Testis (tissue), 2 donors: ENCODE data around the gene TBX5.

Experiments used
- POLR2A ChIP-seq: fragments of 450-650 bp; IDR thresholded peaks from one replicate; pipeline ENCODE4 v1.6.1; 2017; ENCODE audit warnings: antibody characterized with exemption, mild to moderate bottlenecking, moderate library complexity
- TF ChIP-seq, protein P1 (sequence below), 3 experiments: fragments of 450-650 bp in 2 of 3; fragments of 200-600 bp in 1 of 3; sonication (generic) in 1 of 3; IDR thresholded peaks; one replicate each; pipeline ENCODE4 v1.5.1; 2016 to 2019; ENCODE audit warnings: antibody characterized with exemption in 3 of 3, mild to moderate bottlenecking in 2 of 3, moderate library complexity in 1 of 3

- no peak for TF ChIP-seq POLR2A
- TF ChIP-seq, protein P1, sequence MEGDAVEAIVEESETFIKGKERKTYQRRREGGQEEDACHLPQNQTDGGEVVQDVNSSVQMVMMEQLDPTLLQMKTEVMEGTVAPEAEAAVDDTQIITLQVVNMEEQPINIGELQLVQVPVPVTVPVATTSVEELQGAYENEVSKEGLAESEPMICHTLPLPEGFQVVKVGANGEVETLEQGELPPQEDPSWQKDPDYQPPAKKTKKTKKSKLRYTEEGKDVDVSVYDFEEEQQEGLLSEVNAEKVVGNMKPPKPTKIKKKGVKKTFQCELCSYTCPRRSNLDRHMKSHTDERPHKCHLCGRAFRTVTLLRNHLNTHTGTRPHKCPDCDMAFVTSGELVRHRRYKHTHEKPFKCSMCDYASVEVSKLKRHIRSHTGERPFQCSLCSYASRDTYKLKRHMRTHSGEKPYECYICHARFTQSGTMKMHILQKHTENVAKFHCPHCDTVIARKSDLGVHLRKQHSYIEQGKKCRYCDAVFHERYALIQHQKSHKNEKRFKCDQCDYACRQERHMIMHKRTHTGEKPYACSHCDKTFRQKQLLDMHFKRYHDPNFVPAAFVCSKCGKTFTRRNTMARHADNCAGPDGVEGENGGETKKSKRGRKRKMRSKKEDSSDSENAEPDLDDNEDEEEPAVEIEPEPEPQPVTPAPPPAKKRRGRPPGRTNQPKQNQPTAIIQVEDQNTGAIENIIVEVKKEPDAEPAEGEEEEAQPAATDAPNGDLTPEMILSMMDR (IDR thresholded peaks at IDR 0.05): no peak
Observed at GRCh38 chr12:114403690-114404066, 2.3 kb downstream of the TBX5 start.
